HG02981 (cell line): Measurements from ENCODE around the gene TSPY3.
"Not testable (repeated sequence)": the region's sequence is repeated elsewhere in the genome, so short reads cannot be mapped to it uniquely, and the experiment has no call there.

ENCODE experiments used
- ATAC-seq: cut with Tn5 transposase; IDR thresholded peaks from one replicate; pipeline ENCODE4 v1.9.1; 2021; ENCODE audit warnings: mild to moderate bottlenecking, moderate library complexity; ENCODE audit not compliant: unreplicated experiment

Gene TSPY3

GRCh38 chrY:9398121-9398520 lies at the start of gene TSPY3:
Gene TSPY3, plus strand, starts transcription at chrY:9398421. Its CDS starts 46 bp downstream, at chrY:9398467.
- not testable (repeated sequence) for ATAC-seq

- not testable (repeated sequence) for ATAC-seq
These were observed 40.7 kb upstream of the TSPY3 start, which contains the start of gene TSPY8 for GRCh38 chrY:9357497-9357896. Gene TSPY8, plus strand, starts transcription at chrY:9357797. Its CDS starts 46 bp downstream, at chrY:9357843.

GRCh38 chrY:9396527-9396926 lies 1.7 kb upstream of the TSPY3 start:
- ATAC-seq: not testable (repeated sequence)
